GM23338 (cell line): Measurements from ENCODE around the gene CDK3. TPM values are rescaled to one million over a fixed set of nuclear protein-coding genes. Genes with fewer than 3 reads are reported as not detected.
A peak's percentile ranks its signal among the peaks of the same experiment; 100 is the strongest.

Experiments used
- ATAC-seq: fragments of 200-7000 bp; cut with Tn5 transposase; 3 replicates; pipeline ENCODE4 v1.9.1; 2020
- DNase-seq: peaks from one replicate; pipeline ENCODE4 v3.0.0-alpha.2; 2015; ENCODE audit warnings: low spot score
- H2AFZ ChIP-seq: fragments of 200-600 bp; sonication (generic); 2 replicates; pipeline ENCODE4 v1.8.0; 2016; ENCODE audit warnings: antibody characterized with exemption, mild to moderate bottlenecking, moderate library complexity
- H3F3A ChIP-seq: fragments of 200-600 bp; sonication (generic); replicated peaks from 2 replicates; pipeline ENCODE4 v1.8.0; 2017; ENCODE audit warnings: antibody characterized with exemption, mixed run types, low read depth
- H3K27ac ChIP-seq: fragments of 200-600 bp; sonication (generic); 2 replicates; pipeline ENCODE4 v1.6.1; 2016; ENCODE audit warnings: low read depth
- H3K27me3 ChIP-seq: fragments of 200-600 bp; sonication (generic); 2 replicates; pipeline ENCODE4 v1.8.0; 2016; ENCODE audit warnings: mild to moderate bottlenecking, mixed run types, moderate library complexity; ENCODE audit not compliant: insufficient read depth
- H3K36me3 ChIP-seq: fragments of 200-600 bp; sonication (generic); 2 replicates; pipeline ENCODE4 v1.8.0; 2016; ENCODE audit warnings: mild to moderate bottlenecking; ENCODE audit not compliant: insufficient read depth
- H3K4me1 ChIP-seq: fragments of 200-600 bp; sonication (generic); 2 replicates; pipeline ENCODE4 v1.8.0; 2016; ENCODE audit warnings: mild to moderate bottlenecking, moderate library complexity; ENCODE audit not compliant: insufficient read depth
- H3K4me2 ChIP-seq: fragments of 200-600 bp; sonication (generic); 2 replicates; pipeline ENCODE4 v1.7.1; 2017; ENCODE audit warnings: mixed run types
- H3K4me3 ChIP-seq: fragments of 200-600 bp; sonication (generic); 2 replicates; pipeline ENCODE4 v1.6.1; 2016; ENCODE audit warnings: mixed run types
- H3K79me2 ChIP-seq: fragments of 200-600 bp; sonication (generic); replicated peaks from 2 replicates; pipeline ENCODE4 v1.8.0; 2017; ENCODE audit warnings: mild to moderate bottlenecking; ENCODE audit not compliant: insufficient read depth
- H3K9me2 ChIP-seq: fragments of 200-600 bp; sonication (generic); 2 replicates; pipeline ENCODE4 v1.8.0; 2017; ENCODE audit not compliant: insufficient read depth
- H4K20me1 ChIP-seq: fragments of 200-600 bp; sonication (generic); replicated peaks from 2 replicates; pipeline ENCODE4 v1.8.0; 2017; ENCODE audit warnings: mild to moderate bottlenecking; ENCODE audit not compliant: insufficient read depth
- H3K27ac Mint-ChIP-seq: 2 replicates; pipeline ENCODE4 v1.8.0; 2020; ENCODE audit warnings: inconsistent platforms, mild to moderate bottlenecking, moderate library complexity, mixed read lengths
- H3K27me3 Mint-ChIP-seq: 3 replicates; pipeline ENCODE4 v1.8.0; 2022; ENCODE audit warnings: low read depth, mild to moderate bottlenecking, moderate library complexity, mixed read lengths, inconsistent platforms; ENCODE audit not compliant: insufficient read depth, poor library complexity
- H3K36me3 Mint-ChIP-seq: 3 replicates; pipeline ENCODE4 v1.8.0; 2021; ENCODE audit warnings: low read depth, mild to moderate bottlenecking, inconsistent platforms, moderate library complexity, mixed read lengths
- H3K4me1 Mint-ChIP-seq: 3 replicates; pipeline ENCODE4 v1.8.0; 2020; ENCODE audit warnings: mild to moderate bottlenecking, inconsistent platforms, mixed read lengths
- H3K4me3 Mint-ChIP-seq: 3 replicates; pipeline ENCODE4 v1.8.0; 2021; ENCODE audit warnings: moderate library complexity, mild to moderate bottlenecking, inconsistent platforms, mixed read lengths
- H3K9me3 Mint-ChIP-seq: 3 replicates; pipeline ENCODE4 v1.8.0; 2020; ENCODE audit warnings: moderate library complexity, mild to moderate bottlenecking, inconsistent platforms, mixed read lengths
- EZH2phosphoT487 ChIP-seq: fragments of 200-600 bp; sonication (generic); IDR thresholded peaks from one replicate; pipeline ENCODE4 v1.8.1; 2018; ENCODE audit warnings: antibody characterized with exemption; ENCODE audit not compliant: unreplicated experiment
- NANOG ChIP-seq: IDR thresholded peaks from 2 replicates; pipeline ENCODE4 v1.6.1; 2016; ENCODE audit warnings: antibody characterized with exemption, borderline replicate concordance
- polyA plus RNA-seq: library from polyadenylated mRNA; unstranded; fragments of >200 nt; fragmentation: Nextera tagmentation; extraction: Ambion mirVana; gene quantifications from 2 replicates; pipeline ENCODE4 v1.2.1, GENCODE V29; 2016
- total RNA-seq: library from RNA; depleted of rRNA; stranded (reverse); fragments of >200 nt; shearing (Covaris generic); gene quantifications from 2 replicates; pipeline ENCODE4 v1.2.3, GENCODE V29; 2014
- TF ChIP-seq, protein P1 (sequence below): fragments of 250-450 bp; sonication (Bioruptor Pico); IDR thresholded peaks from 2 replicates; pipeline ENCODE4 v1.5.0; 2020; ENCODE audit warnings: mild to moderate bottlenecking, moderate library complexity

CDK3 gene
- total and polyA plus RNA-seq, 2 experiments from 2014 or later: 7.9 to 10.2 TPM

DNA sequence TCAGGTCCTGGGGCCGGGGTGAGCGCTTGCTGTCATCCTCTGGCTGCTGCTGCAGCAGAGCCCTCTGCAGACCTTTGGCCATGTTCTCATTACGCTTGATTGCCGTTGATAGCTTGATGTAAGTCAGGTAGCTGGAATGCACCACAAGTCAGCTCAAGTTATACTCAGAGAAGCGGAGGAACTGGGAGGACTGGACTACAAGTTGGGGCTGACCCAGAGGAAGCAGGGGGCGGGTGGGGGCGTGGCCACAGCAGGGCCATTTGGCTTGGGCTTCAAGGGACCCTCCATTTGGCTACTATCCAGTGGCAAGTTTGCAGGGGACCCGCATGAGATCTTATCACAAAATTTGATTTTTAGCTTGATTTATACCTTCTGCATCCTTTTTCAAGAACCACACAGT lies 45.4 kb downstream of the CDK3 start (continued):
- TF ChIP-seq, protein P1, sequence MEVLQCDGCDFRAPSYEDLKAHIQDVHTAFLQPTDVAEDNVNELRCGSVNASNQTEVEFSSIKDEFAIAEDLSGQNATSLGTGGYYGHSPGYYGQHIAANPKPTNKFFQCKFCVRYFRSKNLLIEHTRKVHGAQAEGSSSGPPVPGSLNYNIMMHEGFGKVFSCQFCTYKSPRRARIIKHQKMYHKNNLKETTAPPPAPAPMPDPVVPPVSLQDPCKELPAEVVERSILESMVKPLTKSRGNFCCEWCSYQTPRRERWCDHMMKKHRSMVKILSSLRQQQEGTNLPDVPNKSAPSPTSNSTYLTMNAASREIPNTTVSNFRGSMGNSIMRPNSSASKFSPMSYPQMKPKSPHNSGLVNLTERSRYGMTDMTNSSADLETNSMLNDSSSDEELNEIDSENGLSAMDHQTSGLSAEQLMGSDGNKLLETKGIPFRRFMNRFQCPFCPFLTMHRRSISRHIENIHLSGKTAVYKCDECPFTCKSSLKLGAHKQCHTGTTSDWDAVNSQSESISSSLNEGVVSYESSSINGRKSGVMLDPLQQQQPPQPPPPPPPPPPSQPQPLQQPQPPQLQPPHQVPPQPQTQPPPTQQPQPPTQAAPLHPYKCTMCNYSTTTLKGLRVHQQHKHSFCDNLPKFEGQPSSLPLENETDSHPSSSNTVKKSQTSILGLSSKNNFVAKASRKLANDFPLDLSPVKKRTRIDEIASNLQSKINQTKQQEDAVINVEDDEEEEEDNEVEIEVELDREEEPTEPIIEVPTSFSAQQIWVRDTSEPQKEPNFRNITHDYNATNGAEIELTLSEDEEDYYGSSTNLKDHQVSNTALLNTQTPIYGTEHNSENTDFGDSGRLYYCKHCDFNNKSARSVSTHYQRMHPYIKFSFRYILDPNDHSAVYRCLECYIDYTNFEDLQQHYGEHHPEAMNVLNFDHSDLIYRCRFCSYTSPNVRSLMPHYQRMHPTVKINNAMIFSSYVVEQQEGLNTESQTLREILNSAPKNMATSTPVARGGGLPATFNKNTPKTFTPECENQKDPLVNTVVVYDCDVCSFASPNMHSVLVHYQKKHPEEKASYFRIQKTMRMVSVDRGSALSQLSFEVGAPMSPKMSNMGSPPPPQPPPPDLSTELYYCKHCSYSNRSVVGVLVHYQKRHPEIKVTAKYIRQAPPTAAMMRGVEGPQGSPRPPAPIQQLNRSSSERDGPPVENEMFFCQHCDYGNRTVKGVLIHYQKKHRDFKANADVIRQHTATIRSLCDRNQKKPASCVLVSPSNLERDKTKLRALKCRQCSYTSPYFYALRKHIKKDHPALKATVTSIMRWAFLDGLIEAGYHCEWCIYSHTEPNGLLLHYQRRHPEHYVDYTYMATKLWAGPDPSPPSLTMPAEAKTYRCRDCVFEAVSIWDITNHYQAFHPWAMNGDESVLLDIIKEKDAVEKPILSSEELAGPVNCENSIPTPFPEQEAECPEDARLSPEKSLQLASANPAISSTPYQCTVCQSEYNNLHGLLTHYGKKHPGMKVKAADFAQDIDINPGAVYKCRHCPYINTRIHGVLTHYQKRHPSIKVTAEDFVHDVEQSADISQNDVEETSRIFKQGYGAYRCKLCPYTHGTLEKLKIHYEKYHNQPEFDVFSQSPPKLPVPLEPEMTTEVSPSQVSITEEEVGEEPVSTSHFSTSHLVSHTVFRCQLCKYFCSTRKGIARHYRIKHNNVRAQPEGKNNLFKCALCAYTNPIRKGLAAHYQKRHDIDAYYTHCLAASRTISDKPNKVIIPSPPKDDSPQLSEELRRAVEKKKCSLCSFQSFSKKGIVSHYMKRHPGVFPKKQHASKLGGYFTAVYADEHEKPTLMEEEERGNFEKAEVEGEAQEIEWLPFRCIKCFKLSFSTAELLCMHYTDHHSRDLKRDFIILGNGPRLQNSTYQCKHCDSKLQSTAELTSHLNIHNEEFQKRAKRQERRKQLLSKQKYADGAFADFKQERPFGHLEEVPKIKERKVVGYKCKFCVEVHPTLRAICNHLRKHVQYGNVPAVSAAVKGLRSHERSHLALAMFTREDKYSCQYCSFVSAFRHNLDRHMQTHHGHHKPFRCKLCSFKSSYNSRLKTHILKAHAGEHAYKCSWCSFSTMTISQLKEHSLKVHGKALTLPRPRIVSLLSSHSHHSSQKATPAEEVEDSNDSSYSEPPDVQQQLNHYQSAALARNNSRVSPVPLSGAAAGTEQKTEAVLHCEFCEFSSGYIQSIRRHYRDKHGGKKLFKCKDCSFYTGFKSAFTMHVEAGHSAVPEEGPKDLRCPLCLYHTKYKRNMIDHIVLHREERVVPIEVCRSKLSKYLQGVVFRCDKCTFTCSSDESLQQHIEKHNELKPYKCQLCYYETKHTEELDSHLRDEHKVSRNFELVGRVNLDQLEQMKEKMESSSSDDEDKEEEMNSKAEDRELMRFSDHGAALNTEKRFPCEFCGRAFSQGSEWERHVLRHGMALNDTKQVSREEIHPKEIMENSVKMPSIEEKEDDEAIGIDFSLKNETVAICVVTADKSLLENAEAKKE (CRISPR knock-in tag): no peak

DNA sequence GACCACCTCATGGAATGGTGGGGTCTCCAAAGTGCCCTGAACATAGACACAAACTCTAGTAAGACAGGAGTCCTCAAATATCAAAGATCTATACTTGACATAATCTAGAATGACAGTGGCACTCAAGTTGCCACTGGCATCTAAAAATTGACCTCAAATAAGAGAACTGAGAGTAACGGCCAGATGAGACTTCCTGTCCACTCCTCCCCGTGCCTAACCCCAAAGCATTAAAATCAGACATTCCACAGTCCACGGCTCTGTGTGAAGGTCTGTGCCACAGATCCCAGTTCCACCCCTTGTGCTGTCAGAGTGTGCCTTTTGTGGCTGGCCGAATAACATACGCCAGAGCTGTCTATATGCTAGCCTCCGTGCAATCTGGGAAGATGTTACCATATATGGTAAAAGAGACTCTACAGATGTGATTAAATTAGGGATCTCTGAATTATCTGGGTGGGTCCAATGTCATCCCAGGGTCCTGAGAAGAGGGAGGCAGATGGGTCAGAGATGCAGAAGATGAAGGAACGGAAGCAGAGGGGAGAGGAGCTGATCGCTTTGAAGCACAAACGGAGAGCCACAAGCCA lies 47.5 kb downstream of the CDK3 start:
- peaks cover 1% of the 10 kb centered on the region for H3K27me3 Mint-ChIP-seq
- Histone ChIP-seq H3K4me3 (no peak overlapping the region), H3K4me2 (no peak overlapping the region), H3K4me1 (peaks cover 9% of the 10 kb centered on the region; the same call in 1 of the 2 replicates), H3K36me3 (peaks cover 53% of the 10 kb centered on the region), H3K27me3 (no peaks in the 10 kb centered on the region), H3K27ac (peak overlapping the region; percentile 74), H2AFZ (no peak overlapping the region), H3K9me2 (no peaks in the 10 kb centered on the region), H3F3A (peaks cover 21% of the 10 kb centered on the region; the same call in 1 of the 2 replicates), H3K79me2 (peaks cover 7% of the 10 kb centered on the region; the same call in 1 of the 2 replicates), H4K20me1 (peaks cover 10% of the 10 kb centered on the region)
- H3K9me3 Mint-ChIP-seq: no peaks in the 10 kb centered on the region
- no peak for DNase-seq
- no peak overlapping the region for H3K4me3 Mint-ChIP-seq
- 0 out of 2 replicates have a peak overlapping the region, but pooled peaks have one; percentile 9 for H3K27ac Mint-ChIP-seq
- H3K36me3 Mint-ChIP-seq: peaks cover 75% of the 10 kb centered on the region
- H3K4me1 Mint-ChIP-seq: peaks cover 5% of the 10 kb centered on the region; the same call in 2 of the 3 replicates
- no peak for ATAC-seq
- TF ChIP-seq NANOG (no peak), EZH2phosphoT487 (no peak)
